ENCODE data around the gene CSMD2. TPM values are rescaled to one million over a fixed set of nuclear protein-coding genes. Genes with fewer than 3 reads are reported as not detected.

CSMD2 gene
- total RNA-seq, 1 experiment from 2014 or later: 2.8 TPM

DNA sequence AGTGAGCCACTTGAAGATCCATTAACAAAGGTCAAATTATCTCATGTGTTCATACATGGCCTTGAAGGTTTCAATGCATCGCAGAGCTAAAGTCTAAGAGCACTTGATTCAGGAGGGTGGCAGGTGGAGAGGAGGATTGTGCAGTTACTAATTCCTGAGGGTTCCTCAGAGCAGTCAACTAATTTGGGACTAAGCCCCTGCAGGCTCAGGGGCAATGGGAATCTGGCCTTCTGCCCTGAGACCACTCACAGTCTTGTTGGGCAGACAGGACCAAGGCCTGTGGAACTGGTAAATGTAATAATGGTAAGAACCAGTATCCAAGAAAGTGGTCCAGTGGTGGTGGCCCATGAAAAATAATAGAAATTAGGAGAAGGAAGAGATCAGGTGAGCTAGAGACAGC is 428.5 kb downstream of the CSMD2 start:
- Histone ChIP-seq H3K4me1 (ENCODE audit: insufficient read depth, low read length, poor library complexity, severe bottlenecking) (no peaks in the 10 kb centered on the region), H3K9me3 (ENCODE audit: low read depth, low read length, poor library complexity, severe bottlenecking) (no peaks in the 10 kb centered on the region), H3K27me3 (replicated peaks; ENCODE audit: insufficient read depth, low read depth, low read length, poor library complexity) (peaks cover 30% of the 10 kb centered on the region), H3K27ac (ENCODE audit: low read depth, low read length, poor library complexity, severe bottlenecking) (no peak overlapping the region), H3K4me3 (ENCODE audit: low read depth, low read length, poor library complexity, severe bottlenecking) (no peak overlapping the region), H3K36me3 (ENCODE audit: insufficient read depth, low read length, poor library complexity, severe bottlenecking) (no peaks in the 10 kb centered on the region)
- ChIA-PET POLR2A (ENCODE audit: low non-redundant PET) (no interaction called here), CTCF (no interaction called here)
- no peak for TF ChIP-seq EZH2 (IDR thresholded peaks at IDR 0.05; ENCODE audit: borderline replicate concordance, low read depth, low read length, poor library complexity, severe bottlenecking)
- no TSS peak for BruUV-seq (replicated peaks)
- no peak for DNase-seq (ENCODE audit: low spot score)
- intact Hi-C loops (cut with micrococcal nuclease; ENCODE audit: unreplicated experiment): no loop called here

DNA sequence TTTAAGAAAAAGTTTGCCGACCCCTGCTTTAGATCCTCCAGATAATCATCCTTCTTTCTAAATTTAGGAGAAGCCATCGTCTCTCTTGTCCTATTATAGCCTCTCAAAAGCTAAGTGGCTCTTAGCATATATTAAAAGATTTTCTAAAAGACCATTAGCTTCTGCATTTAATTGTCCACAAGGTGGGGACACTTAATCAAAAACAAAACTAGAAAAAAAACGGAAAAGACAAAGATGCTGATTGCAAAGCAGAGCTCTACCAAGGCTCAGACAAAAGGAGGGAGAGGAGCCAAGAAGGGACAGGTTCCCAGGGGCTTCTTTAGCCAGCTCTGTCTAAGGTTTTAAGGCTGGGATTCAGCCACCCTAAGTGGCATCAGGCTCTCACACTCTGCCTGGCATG is 429.4 kb downstream of the CSMD2 start:
- no peaks in the 10 kb centered on the region for H3K36me3 ChIP-seq (ENCODE audit: insufficient read depth, low read length, poor library complexity, severe bottlenecking)
- no peaks in the 10 kb centered on the region for H3K9me3 ChIP-seq (ENCODE audit: low read depth, low read length, poor library complexity, severe bottlenecking)
- CTCF ChIA-PET: interaction anchor here (1.1 kb wide), 1 partner anchor 428 kb away, joined by 5 read pairs; no protein-coding TSS in a partner anchor
- H3K4me1 ChIP-seq (ENCODE audit: insufficient read depth, low read length, poor library complexity, severe bottlenecking): no peaks in the 10 kb centered on the region
- peak; percentile 18 for DNase-seq (ENCODE audit: low spot score)
- H3K27ac ChIP-seq (ENCODE audit: low read depth, low read length, poor library complexity, severe bottlenecking): no peak overlapping the region
- POLR2A ChIA-PET (ENCODE audit: low non-redundant PET): interaction anchor here (0.5 kb wide), 1 partner anchor 76 kb away, joined by 4 read pairs; no protein-coding TSS in a partner anchor
- no peak overlapping the region for H3K4me3 ChIP-seq (ENCODE audit: low read depth, low read length, poor library complexity, severe bottlenecking)
- BruUV-seq (replicated peaks): no TSS peak
- intact Hi-C loops (cut with micrococcal nuclease; ENCODE audit: unreplicated experiment): no loop called here
- peaks cover 39% of the 10 kb centered on the region for H3K27me3 ChIP-seq (replicated peaks; ENCODE audit: insufficient read depth, low read depth, low read length, poor library complexity)
- TF ChIP-seq, protein P1, sequence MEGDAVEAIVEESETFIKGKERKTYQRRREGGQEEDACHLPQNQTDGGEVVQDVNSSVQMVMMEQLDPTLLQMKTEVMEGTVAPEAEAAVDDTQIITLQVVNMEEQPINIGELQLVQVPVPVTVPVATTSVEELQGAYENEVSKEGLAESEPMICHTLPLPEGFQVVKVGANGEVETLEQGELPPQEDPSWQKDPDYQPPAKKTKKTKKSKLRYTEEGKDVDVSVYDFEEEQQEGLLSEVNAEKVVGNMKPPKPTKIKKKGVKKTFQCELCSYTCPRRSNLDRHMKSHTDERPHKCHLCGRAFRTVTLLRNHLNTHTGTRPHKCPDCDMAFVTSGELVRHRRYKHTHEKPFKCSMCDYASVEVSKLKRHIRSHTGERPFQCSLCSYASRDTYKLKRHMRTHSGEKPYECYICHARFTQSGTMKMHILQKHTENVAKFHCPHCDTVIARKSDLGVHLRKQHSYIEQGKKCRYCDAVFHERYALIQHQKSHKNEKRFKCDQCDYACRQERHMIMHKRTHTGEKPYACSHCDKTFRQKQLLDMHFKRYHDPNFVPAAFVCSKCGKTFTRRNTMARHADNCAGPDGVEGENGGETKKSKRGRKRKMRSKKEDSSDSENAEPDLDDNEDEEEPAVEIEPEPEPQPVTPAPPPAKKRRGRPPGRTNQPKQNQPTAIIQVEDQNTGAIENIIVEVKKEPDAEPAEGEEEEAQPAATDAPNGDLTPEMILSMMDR (conservative IDR thresholded peaks at IDR 0.05; ENCODE audit: low read depth, low read length): peak; percentile 46; the same call in 1 of the 2 replicates
- TF ChIP-seq EZH2 (IDR thresholded peaks at IDR 0.05; ENCODE audit: borderline replicate concordance, low read depth, low read length, poor library complexity, severe bottlenecking): no peak

DNA sequence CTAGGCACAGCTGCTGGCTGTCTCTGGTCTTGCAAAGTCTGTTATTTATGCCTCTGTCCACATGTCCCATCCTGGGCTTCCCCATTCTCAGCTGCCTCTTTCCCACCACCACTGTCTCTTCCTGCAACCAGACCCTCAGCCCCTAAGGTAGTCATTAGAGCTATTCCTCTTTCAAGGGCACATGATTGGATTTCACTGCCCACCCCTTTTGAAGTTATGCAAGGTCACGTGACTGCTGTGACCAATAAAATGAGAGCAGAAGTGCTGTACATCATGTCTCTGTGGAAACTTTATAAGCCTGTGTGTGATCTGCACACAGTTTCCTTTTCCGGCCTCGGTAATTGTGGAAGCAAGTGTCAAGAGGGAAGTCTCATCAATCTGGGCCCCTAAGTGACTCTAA is 437.7 kb downstream of the CSMD2 start:
- POLR2A ChIA-PET (ENCODE audit: low non-redundant PET): no interaction called here
- TF ChIP-seq, protein P1 (conservative IDR thresholded peaks at IDR 0.05; ENCODE audit: low read depth, low read length): no peak
- H3K27ac ChIP-seq (ENCODE audit: low read depth, low read length, poor library complexity, severe bottlenecking): no peak overlapping the region
- no peaks in the 10 kb centered on the region for H3K4me1 ChIP-seq (ENCODE audit: insufficient read depth, low read length, poor library complexity, severe bottlenecking)
- DNase-seq (ENCODE audit: low spot score): no peak
- CTCF ChIA-PET: no interaction called here
- H3K27me3 ChIP-seq (replicated peaks; ENCODE audit: insufficient read depth, low read depth, low read length, poor library complexity): peaks cover 27% of the 10 kb centered on the region
- no peaks in the 10 kb centered on the region for H3K9me3 ChIP-seq (ENCODE audit: low read depth, low read length, poor library complexity, severe bottlenecking)
- intact Hi-C loops (cut with micrococcal nuclease; ENCODE audit: unreplicated experiment): no loop called here
- H3K36me3 ChIP-seq (ENCODE audit: insufficient read depth, low read length, poor library complexity, severe bottlenecking): no peaks in the 10 kb centered on the region
- no TSS peak for BruUV-seq (replicated peaks)
- no peak overlapping the region for H3K4me3 ChIP-seq (ENCODE audit: low read depth, low read length, poor library complexity, severe bottlenecking)

DNA sequence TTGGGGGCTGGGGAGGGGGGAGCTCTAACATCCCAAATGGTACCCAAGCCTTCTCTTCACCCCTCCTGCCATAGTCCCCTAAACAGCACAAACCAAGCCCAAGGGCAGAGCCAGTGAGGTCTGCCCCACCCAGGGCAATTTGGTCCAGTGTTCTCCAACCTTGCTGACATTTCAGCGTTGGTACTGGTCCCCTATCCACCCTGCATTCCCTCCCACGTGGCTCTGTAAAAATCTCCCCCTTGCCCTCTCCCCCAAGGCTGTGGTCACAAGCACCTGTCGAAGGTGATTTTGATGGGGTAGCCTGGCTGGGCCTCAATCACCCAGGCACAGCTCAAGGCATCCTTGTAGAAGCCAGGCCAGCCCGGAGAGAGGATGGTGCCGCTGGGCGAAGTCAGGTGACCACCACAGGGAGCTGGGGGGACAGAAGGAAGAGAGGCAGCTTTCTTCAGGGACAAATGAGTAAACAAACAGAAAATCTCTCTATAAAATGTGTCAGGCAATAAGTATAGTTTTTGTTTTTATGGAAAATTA is 438.7 kb downstream of the CSMD2 start:
- Histone ChIP-seq H3K27me3 (replicated peaks; ENCODE audit: insufficient read depth, low read depth, low read length, poor library complexity) (peaks cover 17% of the 10 kb centered on the region), H3K27ac (ENCODE audit: low read depth, low read length, poor library complexity, severe bottlenecking) (no peak overlapping the region), H3K4me1 (ENCODE audit: insufficient read depth, low read length, poor library complexity, severe bottlenecking) (no peaks in the 10 kb centered on the region), H3K36me3 (ENCODE audit: insufficient read depth, low read length, poor library complexity, severe bottlenecking) (no peaks in the 10 kb centered on the region), H3K9me3 (ENCODE audit: low read depth, low read length, poor library complexity, severe bottlenecking) (no peaks in the 10 kb centered on the region), H3K4me3 (ENCODE audit: low read depth, low read length, poor library complexity, severe bottlenecking) (no peak overlapping the region)
- POLR2A ChIA-PET (ENCODE audit: low non-redundant PET): no interaction called here
- intact Hi-C loops (cut with micrococcal nuclease; ENCODE audit: unreplicated experiment): no loop called here
- DNase-seq (ENCODE audit: low spot score): no peak
- no TSS peak for BruUV-seq (replicated peaks)
- TF ChIP-seq EZH2 (IDR thresholded peaks at IDR 0.05; ENCODE audit: borderline replicate concordance, low read depth, low read length, poor library complexity, severe bottlenecking): no peak
- TF ChIP-seq, protein P1 (conservative IDR thresholded peaks at IDR 0.05; ENCODE audit: low read depth, low read length): no peak
- CTCF ChIA-PET: no interaction called here
